IMR-90 (cell line): ENCODE results near the gene DNAH9. TPM values are rescaled to one million over a fixed set of nuclear protein-coding genes. Genes with fewer than 3 reads are reported as not detected.

ENCODE experiments used
- ATAC-seq: fragments of 200-7000 bp; cut with Tn5 transposase; 2 replicates; pipeline ENCODE4 v1.9.1; 2020; ENCODE audit warnings: low read depth, mild to moderate bottlenecking, moderate library complexity
- BruUV-seq: library from RNA; stranded (reverse); fragments of 400-500 nt; replicated peaks from 2 replicates; lab custom pipeline; 2021; lab: Mats Ljungman, UMichigan
- CTCF ChIA-PET: fragments of 300-600 bp; formaldehyde crosslinking; extraction: SDS; loops from one replicate; lab custom pipeline; 2021; ENCODE audit warnings: antibody characterized with exemption; lab: Yijun Ruan, JAX
- POLR2A ChIA-PET: fragments of 300-600 bp; sonication (Branson Sonifier 250); formaldehyde crosslinking; loops from one replicate; lab custom pipeline; 2022; ENCODE audit warnings: antibody characterized with exemption; ENCODE audit not compliant: unreplicated experiment; lab: Charles Lee
- DNase-seq: peaks from one replicate; pipeline ENCODE4 v3.0.0; 2013
- H2AFZ ChIP-seq: replicated peaks from 2 replicates; pipeline ENCODE3; 2013; ENCODE audit warnings: low read length, mild to moderate bottlenecking; ENCODE audit not compliant: poor library complexity
- H2AK5ac ChIP-seq: 2 replicates; pipeline ENCODE4 v1.6.1; 2013; ENCODE audit warnings: low read depth, low read length, inconsistent platforms
- H2AK9ac ChIP-seq: replicated peaks from 2 replicates; pipeline ENCODE3; 2013; ENCODE audit warnings: mild to moderate bottlenecking, low read depth, low read length, moderate library complexity; ENCODE audit not compliant: poor library complexity
- H2BK120ac ChIP-seq: 2 replicates; pipeline ENCODE4 v1.6.1; 2013; ENCODE audit warnings: low read depth, low read length, inconsistent platforms
- H2BK15ac ChIP-seq: 3 replicates; pipeline ENCODE4 v1.6.1; 2013; ENCODE audit warnings: low read depth, low read length, inconsistent platforms
- H2BK20ac ChIP-seq: 2 replicates; pipeline ENCODE4 v1.6.1; 2013; ENCODE audit warnings: low read depth, mild to moderate bottlenecking, inconsistent platforms, low read length, moderate library complexity
- H2BK5ac ChIP-seq: 2 replicates; pipeline ENCODE4 v1.6.1; 2013; ENCODE audit warnings: mild to moderate bottlenecking, low read depth, low read length, inconsistent platforms; ENCODE audit not compliant: poor library complexity, severe bottlenecking
- H3K14ac ChIP-seq: replicated peaks from 2 replicates; pipeline ENCODE4 v1.6.1; 2013; ENCODE audit warnings: low read depth, low read length, inconsistent platforms
- H3K18ac ChIP-seq: 2 replicates; pipeline ENCODE4 v1.6.1; 2013; ENCODE audit warnings: low read depth, low read length, control low read depth
- H3K23ac ChIP-seq: 2 replicates; pipeline ENCODE4 v1.6.1; 2013; ENCODE audit warnings: low read depth, low read length, inconsistent platforms
- H3K27ac ChIP-seq: 2 replicates; pipeline ENCODE4 v1.5.1; 2013; ENCODE audit warnings: mild to moderate bottlenecking, control low read depth, low read length; ENCODE audit not compliant: insufficient read depth
- H3K27me3 ChIP-seq: 2 replicates; pipeline ENCODE4 v1.6.1; 2013; ENCODE audit warnings: low read length; ENCODE audit not compliant: control insufficient read depth, insufficient read depth
- H3K36me3 ChIP-seq: 2 replicates; pipeline ENCODE4 v1.6.1; 2013; ENCODE audit warnings: low read length, mixed read lengths; ENCODE audit not compliant: control insufficient read depth, insufficient read depth
- H3K4ac ChIP-seq: 2 replicates; pipeline ENCODE4 v1.6.1; 2013; ENCODE audit warnings: low read depth, low read length, inconsistent platforms
- H3K4me1 ChIP-seq: 2 replicates; pipeline ENCODE4 v1.6.1; 2013; ENCODE audit warnings: low read length, mixed read lengths; ENCODE audit not compliant: control insufficient read depth, insufficient read depth
- H3K4me2 ChIP-seq: 2 replicates; pipeline ENCODE4 v1.6.1; 2013; ENCODE audit warnings: low read depth, mild to moderate bottlenecking, control low read depth, low read length, moderate library complexity
- H3K4me3 ChIP-seq: 2 replicates; pipeline ENCODE4 v1.5.1; 2013; ENCODE audit warnings: low read depth, mild to moderate bottlenecking, control low read depth, low read length, moderate library complexity; ENCODE audit not compliant: insufficient read depth
- H3K56ac ChIP-seq: 2 replicates; pipeline ENCODE4 v1.6.1; 2013; ENCODE audit warnings: low read length, inconsistent platforms; ENCODE audit not compliant: insufficient read depth; ENCODE audit errors: extremely low read depth
- H3K79me1 ChIP-seq, 2 experiments: 2 replicates each; pipeline ENCODE4 v1.6.1; 2013; ENCODE audit warnings: low read length in 2 of 2, inconsistent platforms in 1 of 2, low read depth in 1 of 2
- H3K9ac ChIP-seq: 2 replicates; pipeline ENCODE4 v1.6.1; 2013; ENCODE audit warnings: low read depth, low read length, control low read depth
- H3K9me1 ChIP-seq: 2 replicates; pipeline ENCODE4 v1.6.1; 2013; ENCODE audit warnings: low read length, inconsistent platforms; ENCODE audit not compliant: insufficient read depth
- H3K9me3 ChIP-seq: 2 replicates; pipeline ENCODE4 v1.6.1; 2013; ENCODE audit warnings: low read length; ENCODE audit not compliant: control insufficient read depth, insufficient read depth
- H4K20me1 ChIP-seq: 2 replicates; pipeline ENCODE4 v1.6.1; 2013; ENCODE audit warnings: low read length, inconsistent platforms; ENCODE audit not compliant: insufficient read depth
- H4K5ac ChIP-seq: 2 replicates; pipeline ENCODE4 v1.6.1; 2013; ENCODE audit warnings: mild to moderate bottlenecking, low read depth, low read length, control low read depth
- H4K8ac ChIP-seq, 2 experiments: 2 replicates each; pipeline ENCODE4 v1.6.1; 2013; ENCODE audit warnings: low read depth in 2 of 2, low read length in 2 of 2, control low read depth in 1 of 2, inconsistent platforms in 1 of 2
- H4K91ac ChIP-seq: 2 replicates; pipeline ENCODE4 v1.6.1; 2013; ENCODE audit warnings: low read depth, low read length, inconsistent platforms; ENCODE audit not compliant: insufficient read depth
- FOS ChIP-seq: fragments of 150-350 bp; IDR thresholded peaks from 2 replicates; pipeline ENCODE4 v1.6.1; 2016; ENCODE audit warnings: low read depth, low read length
- USF2 ChIP-seq: fragments of 150-350 bp; IDR thresholded peaks from 2 replicates; pipeline ENCODE4 v1.6.1; 2017; ENCODE audit warnings: mild to moderate bottlenecking, antibody characterized with exemption, low read length, low read depth
- WGBS, 2 experiments: methylation state at CpG; one replicate each; pipeline versions ENCODE4 v1.1.5 to v1.1.7; 2013; ENCODE audit warnings: missing lambda C conversion rate in 2 of 2; ENCODE audit not compliant: insufficient read length in 1 of 2; ENCODE audit errors: extremely low coverage in 2 of 2; 5-methylcytosine and 5-hydroxymethylcytosine counted together
- dilution Hi-C: fragments of 300-500 bp; cut with HindIII; formaldehyde crosslinking; loops from one replicate; pipeline ENCODE4 v1.14.3; 2018; ENCODE audit warnings: low sequenced_read_pairs; ENCODE audit not compliant: unreplicated experiment
- in situ Hi-C: fragments of 300-500 bp; cut with MboI; formaldehyde crosslinking; loops from 3 replicates; pipeline ENCODE4 v1.14.3; 2019; ENCODE audit warnings: low sequenced_read_pairs, inconsistent platforms, mixed read lengths
- intact Hi-C: fragments of 100-400 bp; cut with micrococcal nuclease; formaldehyde crosslinking; loops from 2 replicates; pipeline ENCODE4 v1.10.0; 2022
- polyA plus RNA-seq, 3 experiments: library from polyadenylated mRNA; depleted of rRNA; stranded (reverse); fragments of >200 nt; gene quantifications; 2 replicates each; pipeline ENCODE4 v1.2.3, GENCODE V29; 2012; ENCODE audit warnings: low replicate concordance in 1 of 3
- total RNA-seq: library from RNA; depleted of rRNA; stranded (reverse); fragments of >200 nt; gene quantifications from 2 replicates; pipeline ENCODE4 v1.2.3, GENCODE V29; 2012

The DNAH9 gene
- total and polyA plus RNA-seq, 2 of the 4 experiments (the other 2 are of a cell fraction), result not detected

- no peak for ATAC-seq
- Histone ChIP-seq H3K79me1 (no peaks in the 10 kb centered on the region), H3K4ac (no peak overlapping the region), H3K4me3 (no peak overlapping the region), H4K20me1 (no peaks in the 10 kb centered on the region), H4K5ac (no peak overlapping the region), H2BK5ac (no peak overlapping the region), H3K4me1 (no peaks in the 10 kb centered on the region), H3K9ac (no peak overlapping the region), H3K56ac (no peak overlapping the region), H3K4me2 (no peak overlapping the region), H3K9me3 (peaks cover 31% of the 10 kb centered on the region), H3K23ac (no peak overlapping the region), H3K27me3 (no peaks in the 10 kb centered on the region), H2BK20ac (no peak overlapping the region), H3K18ac (no peak overlapping the region), H2AK9ac (no peak overlapping the region), H4K8ac (no peak overlapping the region), H2BK15ac (no peak overlapping the region), H2AFZ (no peak overlapping the region), H3K27ac (no peak overlapping the region), H3K9me1 (no peaks in the 10 kb centered on the region), H3K36me3 (no peaks in the 10 kb centered on the region), H2BK120ac (no peak overlapping the region), H3K14ac (no peak overlapping the region), H2AK5ac (no peak overlapping the region), H4K91ac (no peak overlapping the region)
- CTCF ChIA-PET, result no interaction called here
- dilution Hi-C loops (no loop called here), in situ Hi-C loops (no loop called here), intact Hi-C loops (no loop called here)
- no peak for TF ChIP-seq FOS
- TF ChIP-seq USF2, result no peak
- 3% methylated on average over 4 of the region's 4 CpGs; no CpG with 5 or more reads in 1 of the 2 experiments for WGBS, 2 experiments
- DNase-seq, result no peak
- BruUV-seq, result no TSS peak
- POLR2A ChIA-PET, result no interaction called here
These were observed 72.9 kb downstream of the DNAH9 start for GRCh38 chr17:11671126-11671525.
